Subcutaneous adipose tissue (tissue), 4 donors: ENCODE data around the gene DYNLT5. TPM values are rescaled to one million over a fixed set of nuclear protein-coding genes. Genes with fewer than 3 reads are reported as not detected.

Experiments used
- CTCF ChIP-seq: fragments of 450-650 bp; IDR thresholded peaks from one replicate; pipeline ENCODE4 v1.5.1; 2016; ENCODE audit warnings: low read depth, mild to moderate bottlenecking, control low read depth, antibody characterized with exemption, moderate library complexity
- total RNA-seq, 4 donors: library from RNA; depleted of rRNA; stranded (reverse); fragments of >200 nt; gene quantifications; one replicate each; pipeline ENCODE4 v1.1.0, GENCODE V29; 2016

Gene DYNLT5
- total RNA-seq, 4 donors from 2014 or later: 0.51 to 4.8 (median 2.8) TPM; not detected in 1

GRCh38 chr1:66728021-66728420, 24.2 kb upstream of the DYNLT5 start:
- no peak for TF ChIP-seq CTCF

GRCh38 chr1:66729119-66729518, 23.1 kb upstream of the DYNLT5 start:
- TF ChIP-seq CTCF: no peak

- TF ChIP-seq CTCF: no peak
Measured at GRCh38 chr1:66729523-66729922, 22.7 kb upstream of the DYNLT5 start.

- no peak for TF ChIP-seq CTCF
Measured at GRCh38 chr1:66730462-66730861, 21.8 kb upstream of the DYNLT5 start.

GRCh38 chr1:66731170-66731865, 20.9 kb upstream of the DYNLT5 start:
- no peak for TF ChIP-seq CTCF

GRCh38 chr1:66732407-66733166, 19.7 kb upstream of the DYNLT5 start:
- no peak for TF ChIP-seq CTCF

- TF ChIP-seq CTCF: no peak
Measured at GRCh38 chr1:66733348-66734017, 18.8 kb upstream of the DYNLT5 start.
